GM12892 (cell line): ENCODE results near the gene MRPS30.
"Not testable (repeated sequence)": the region's sequence is repeated elsewhere in the genome, so short reads cannot be mapped to it uniquely, and the experiment has no call there.

Experiments used
- DNase-seq: peaks from one replicate; pipeline ENCODE4 v3.0.0; 2011; ENCODE audit not compliant: insufficient read length
- FAIRE-seq: peaks from 2 replicates; lab custom pipeline; 2011; peaks lifted over from hg19 to GRCh38; lab: Jason Lieb, UNC
- POLR2A ChIP-seq: IDR thresholded peaks from 2 replicates; pipeline ENCODE4 v1.6.1; 2011; ENCODE audit warnings: low read depth, low read length, control low read depth
- POLR2AphosphoS5 ChIP-seq: IDR thresholded peaks from 2 replicates; pipeline ENCODE4 v1.6.1; 2011; ENCODE audit warnings: low read depth, low read length, control low read depth
- TAF1 ChIP-seq: IDR thresholded peaks from 2 replicates; pipeline ENCODE4 v1.6.1; 2011; ENCODE audit warnings: low read depth, mild to moderate bottlenecking, control low read depth, low read length, borderline replicate concordance

The MRPS30 gene

DNA sequence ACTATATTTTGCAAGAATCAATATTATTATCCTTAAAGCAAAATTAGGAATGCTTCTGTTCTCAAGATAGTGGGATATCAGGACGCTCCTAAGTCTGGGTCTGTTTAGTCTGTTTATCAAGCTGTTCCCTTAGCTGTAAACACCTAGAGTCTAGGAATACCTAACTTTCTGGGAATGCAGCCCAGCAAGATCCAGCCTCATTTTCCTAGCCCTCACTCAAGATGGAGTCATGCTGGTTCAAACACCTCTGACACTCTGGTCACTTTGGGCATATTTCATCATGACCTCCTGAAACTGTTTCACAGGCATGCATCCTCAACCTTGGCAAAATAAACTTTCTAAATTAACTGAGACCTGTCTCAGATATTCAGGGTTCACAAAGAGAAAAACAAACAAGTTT is 14.4 kb upstream of the MRPS30 start:
- FAIRE-seq, result no peak

DNA sequence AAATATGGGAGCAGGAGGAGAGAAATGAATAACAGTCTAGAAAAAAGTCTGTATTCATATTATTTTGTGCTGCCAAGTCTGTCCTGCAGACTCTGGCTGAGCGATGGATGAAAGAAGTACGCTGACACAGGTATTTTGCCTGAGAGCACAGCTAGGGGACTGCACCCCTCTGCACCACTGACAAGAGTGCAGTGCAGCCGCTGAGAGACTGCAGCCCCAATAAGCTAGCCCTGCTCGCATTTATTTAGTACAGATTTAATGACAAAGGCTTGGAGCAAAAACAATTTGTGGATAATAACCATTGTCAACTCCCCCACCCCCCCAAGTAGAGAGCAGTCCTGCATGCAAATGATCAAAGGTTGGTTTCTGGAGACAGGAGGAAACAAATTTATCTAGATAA is 13.3 kb upstream of the MRPS30 start:
- DNase-seq, result no peak
- TF ChIP-seq POLR2A (no peak), POLR2AphosphoS5 (no peak), TAF1 (no peak)
- no peak for FAIRE-seq

More for the DNA sequence above, 14.4 kb upstream of the MRPS30 start:
- DNase-seq, result no peak
- TF ChIP-seq TAF1, result no peak
- no peak for TF ChIP-seq POLR2AphosphoS5
- no peak for TF ChIP-seq POLR2A

DNA sequence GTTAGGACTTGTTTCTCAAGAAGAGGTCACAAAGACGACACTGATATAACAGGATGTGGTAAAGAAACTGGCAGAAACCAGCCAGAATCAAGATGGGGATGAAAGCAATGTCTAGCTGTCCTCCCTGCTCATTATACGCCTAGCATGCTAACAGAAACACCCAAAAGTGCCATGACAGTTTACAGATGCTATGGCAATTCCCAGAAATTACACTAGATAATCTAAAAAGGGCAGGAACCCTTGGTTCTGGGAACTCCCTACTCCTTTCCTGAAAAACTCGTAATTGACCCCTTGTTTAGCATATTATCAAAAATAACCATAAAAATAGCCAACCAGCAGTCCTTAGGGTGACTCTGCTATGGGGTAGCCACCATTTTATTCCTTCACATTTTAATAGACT is 10.9 kb upstream of the MRPS30 start:
- no peak for DNase-seq
- FAIRE-seq, result no peak
- no peak for TF ChIP-seq TAF1

DNA sequence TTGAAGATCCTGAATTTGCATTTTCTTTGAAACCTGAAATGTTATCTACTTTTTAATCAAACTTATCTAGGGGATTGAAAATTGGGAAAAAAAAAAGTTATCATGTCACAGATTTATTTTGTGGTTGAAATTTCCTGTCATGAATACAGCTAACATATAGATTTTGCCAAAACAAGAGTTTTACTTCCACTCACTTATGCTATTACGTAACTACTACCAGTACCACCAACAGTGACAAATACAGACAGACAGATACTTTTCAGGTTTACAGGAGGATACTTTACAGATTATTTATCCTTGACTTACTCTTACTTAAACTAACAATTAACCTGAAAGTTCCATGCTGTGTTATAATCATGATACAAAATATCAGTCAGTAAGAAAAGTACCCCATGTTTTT is 6.8 kb upstream of the MRPS30 start:
- DNase-seq (no peak), FAIRE-seq (no peak)

DNA sequence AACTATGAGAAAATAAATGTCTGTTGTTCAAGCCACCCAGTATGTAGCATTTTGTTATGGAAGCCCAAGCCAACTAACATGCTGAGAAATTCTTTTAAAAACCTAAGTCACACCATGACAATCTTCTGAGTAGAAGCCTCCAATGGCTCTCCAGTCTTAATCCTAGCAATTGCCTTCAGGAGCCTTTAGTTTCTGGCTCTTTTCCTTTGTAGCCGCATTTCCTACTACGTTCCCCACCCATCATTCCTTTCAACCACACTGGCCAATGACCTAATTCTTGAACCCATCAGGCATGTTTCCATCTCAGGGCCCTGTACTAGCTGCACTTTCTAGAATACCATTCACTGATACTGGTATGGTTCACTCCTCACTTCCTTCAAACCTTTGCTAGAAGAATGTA is 2.1 kb upstream of the MRPS30 start:
- FAIRE-seq, result no peak

More for the DNA sequence above, 6.8 kb upstream of the MRPS30 start:
- no peak for TF ChIP-seq TAF1
- TF ChIP-seq POLR2A, result no peak
- TF ChIP-seq POLR2AphosphoS5, result no peak

DNA sequence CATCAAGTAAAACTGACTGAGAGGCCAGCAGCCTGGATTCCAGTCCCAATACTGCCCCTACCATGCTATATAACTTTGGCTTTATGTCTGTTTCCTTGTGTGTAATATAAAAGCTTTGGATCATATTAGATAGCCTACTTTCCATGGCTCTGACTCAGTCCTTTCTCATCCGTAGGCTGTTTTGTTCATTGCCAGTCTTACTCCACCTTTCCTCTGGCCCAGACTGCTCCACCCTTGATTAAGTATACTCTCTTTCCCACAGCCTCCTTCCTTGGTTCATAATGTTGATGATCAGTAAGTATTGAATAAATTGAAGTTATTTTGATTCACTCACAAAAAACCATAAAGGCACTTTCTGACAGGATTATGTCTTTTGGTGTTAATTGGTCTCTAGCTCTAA is 1.5 kb upstream of the MRPS30 start:
- no peak for FAIRE-seq
- no peak for DNase-seq
- no peak for TF ChIP-seq POLR2A
- TF ChIP-seq TAF1, result no peak
- TF ChIP-seq POLR2AphosphoS5, result no peak

More for the DNA sequence above, 2.1 kb upstream of the MRPS30 start:
- TF ChIP-seq POLR2AphosphoS5 (no peak), POLR2A (no peak), TAF1 (no peak)
- no peak for DNase-seq

DNA sequence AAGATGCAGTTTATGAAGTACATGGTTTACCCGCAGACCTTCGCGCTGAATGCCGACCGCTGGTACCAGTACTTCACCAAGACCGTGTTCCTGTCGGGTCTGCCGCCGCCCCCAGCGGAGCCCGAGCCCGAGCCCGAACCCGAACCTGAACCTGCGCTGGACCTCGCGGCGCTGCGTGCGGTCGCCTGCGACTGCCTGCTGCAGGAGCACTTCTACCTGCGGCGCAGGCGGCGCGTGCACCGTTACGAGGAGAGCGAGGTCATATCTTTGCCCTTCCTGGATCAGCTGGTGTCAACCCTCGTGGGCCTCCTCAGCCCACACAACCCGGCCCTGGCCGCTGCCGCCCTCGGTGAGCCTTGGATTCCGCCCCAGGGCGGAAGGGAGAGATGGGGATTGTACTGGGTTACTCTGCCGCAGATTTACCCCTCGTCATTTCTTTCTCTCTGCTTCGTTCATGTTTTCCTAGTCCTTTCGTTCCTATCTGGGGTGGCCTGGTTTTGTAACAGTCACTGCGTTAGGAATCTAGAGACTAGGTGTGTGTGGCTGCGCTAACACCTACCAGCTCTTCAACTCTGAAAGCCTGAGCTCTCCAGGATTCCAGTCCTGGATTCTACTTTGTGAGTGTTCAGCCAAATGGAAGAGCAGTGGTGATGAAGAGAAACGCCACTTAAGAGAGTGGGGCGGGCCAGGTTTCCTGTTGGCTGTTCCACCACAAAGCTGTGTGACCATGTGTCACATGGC is 638 bp downstream of the MRPS30 start:
- DNase-seq (peak; percentile 6), FAIRE-seq (no peak)
- TF ChIP-seq POLR2AphosphoS5, result peak; percentile 62
- TF ChIP-seq TAF1, result no peak
- TF ChIP-seq POLR2A, result peak; percentile 51; the same call in 1 of the 2 replicates

DNA sequence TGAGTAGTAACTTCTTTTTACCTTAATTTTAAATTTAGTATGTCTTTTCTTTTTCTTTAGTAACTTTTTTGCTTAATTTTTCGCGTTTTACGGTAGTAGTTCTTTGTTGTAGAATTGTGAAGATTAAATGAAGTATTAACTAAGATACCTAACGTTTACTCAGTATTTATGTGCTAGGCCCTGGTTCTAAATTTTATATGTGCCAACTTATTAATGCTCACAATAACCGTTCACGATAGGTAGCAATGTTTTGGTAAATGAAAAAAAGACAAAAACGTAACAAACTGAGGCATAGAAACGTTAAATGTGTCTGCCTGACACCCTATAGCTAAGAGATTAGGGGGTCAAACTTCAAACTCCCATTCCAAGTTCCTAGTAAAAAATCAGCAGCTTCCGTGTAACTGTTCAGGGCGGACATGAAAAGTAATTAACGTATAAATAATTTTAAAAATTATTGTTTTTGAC is 1.2 kb downstream of the MRPS30 start:
- DNase-seq (no peak), FAIRE-seq (peak; percentile 68)
- TF ChIP-seq POLR2A (no peak), POLR2AphosphoS5 (no peak), TAF1 (no peak)

DNA sequence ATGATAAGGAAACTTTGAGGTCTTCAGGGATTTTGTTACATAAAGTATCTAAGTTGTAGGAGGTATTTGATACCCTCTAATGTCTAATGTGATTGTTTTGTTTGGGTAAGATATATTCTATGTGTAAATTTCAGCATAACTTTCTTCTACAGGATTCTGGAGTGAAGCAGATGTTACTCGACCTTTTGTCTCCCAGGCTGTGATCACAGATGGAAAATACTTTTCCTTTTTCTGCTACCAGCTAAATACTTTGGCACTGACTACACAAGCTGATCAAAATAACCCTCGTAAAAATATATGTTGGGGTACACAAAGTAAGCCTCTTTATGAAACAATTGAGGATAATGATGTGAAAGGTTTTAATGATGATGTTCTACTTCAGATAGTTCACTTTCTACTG is 6.0 kb downstream of the MRPS30 start:
- FAIRE-seq, result no peak

DNA sequence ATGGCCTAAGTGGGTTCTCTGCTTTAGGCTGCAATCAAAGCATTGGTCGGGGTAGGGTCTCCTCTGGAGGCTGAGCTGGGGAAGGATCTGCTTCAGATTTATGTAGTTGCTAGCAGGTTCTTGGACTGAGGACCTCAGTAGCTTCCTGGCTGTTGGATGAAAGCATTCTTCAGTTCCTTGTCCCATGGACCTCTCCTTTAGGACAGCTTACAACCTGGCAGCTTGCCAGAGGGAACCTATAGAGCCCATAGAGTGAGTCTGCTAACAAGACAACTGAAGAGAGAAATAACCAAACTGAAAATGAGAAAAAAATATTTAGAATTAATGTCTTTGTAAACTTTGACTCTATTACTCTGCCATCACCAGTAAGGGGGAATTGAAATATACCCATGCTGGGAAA is 12.4 kb downstream of the MRPS30 start:
- TF ChIP-seq POLR2A, result no peak
- TF ChIP-seq TAF1, result no peak
- no peak for TF ChIP-seq POLR2AphosphoS5
- DNase-seq (no peak), FAIRE-seq (no peak)

More for the DNA sequence above, 6.0 kb downstream of the MRPS30 start:
- no peak for TF ChIP-seq TAF1
- no peak for TF ChIP-seq POLR2A
- no peak for TF ChIP-seq POLR2AphosphoS5
- DNase-seq, result no peak

DNA sequence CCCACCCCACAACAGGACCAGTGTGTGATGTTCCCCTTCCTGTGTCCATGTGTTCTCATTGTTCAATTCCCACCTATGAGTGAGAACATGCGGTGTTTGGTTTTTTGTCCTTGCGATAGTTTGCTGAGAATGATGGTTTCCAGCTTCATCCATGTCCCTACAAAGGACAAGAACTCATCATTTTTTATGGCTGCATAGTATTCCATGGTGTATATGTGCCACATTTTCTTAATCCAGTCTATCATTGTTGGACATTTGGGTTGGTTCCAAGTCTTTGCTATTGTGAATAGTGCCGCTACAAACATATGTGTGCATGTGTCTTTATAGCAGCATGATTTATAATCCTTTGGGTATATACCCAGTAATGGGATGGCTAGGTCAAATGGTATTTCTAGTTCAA is 15.9 kb downstream of the MRPS30 start:
- FAIRE-seq, DNase-seq: not testable (repeated sequence)

DNA sequence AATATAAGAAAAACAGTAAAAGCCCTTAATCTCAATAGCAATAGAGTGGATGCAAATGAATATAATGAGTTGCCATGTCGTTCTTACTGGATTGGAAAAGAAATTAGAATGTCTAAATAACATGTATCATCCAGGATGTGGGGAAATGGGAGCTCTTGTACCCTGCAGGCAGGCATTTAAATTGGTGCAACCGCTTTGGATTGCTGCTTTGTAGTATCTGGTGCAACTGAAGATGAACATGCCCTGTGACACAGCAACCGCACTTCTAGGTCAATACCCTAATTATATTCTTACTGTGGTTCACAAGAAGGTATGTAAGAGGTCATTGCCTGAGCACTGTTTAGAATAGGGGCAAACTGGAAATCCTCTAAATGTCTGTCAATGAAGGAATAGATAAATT is 18.9 kb downstream of the MRPS30 start:
- FAIRE-seq (no peak), DNase-seq (no peak)
- no peak for TF ChIP-seq POLR2AphosphoS5
- TF ChIP-seq TAF1, result no peak
- TF ChIP-seq POLR2A, result no peak
